IMR-90 (cell line): ENCODE results near the gene TNFRSF17. TPM values are rescaled to one million over a fixed set of nuclear protein-coding genes. Genes with fewer than 3 reads are reported as not detected.
"Not testable (repeated sequence)": the region's sequence is repeated elsewhere in the genome, so short reads cannot be mapped to it uniquely, and the experiment has no call there.

Source experiments
- ATAC-seq: fragments of 200-7000 bp; cut with Tn5 transposase; 2 replicates; pipeline ENCODE4 v1.9.1; 2020; ENCODE audit warnings: low read depth, mild to moderate bottlenecking, moderate library complexity
- BruUV-seq: library from RNA; stranded (reverse); fragments of 400-500 nt; replicated peaks from 2 replicates; lab custom pipeline; 2021; lab: Mats Ljungman, UMichigan
- CTCF ChIA-PET: fragments of 300-600 bp; formaldehyde crosslinking; extraction: SDS; loops from one replicate; lab custom pipeline; 2021; ENCODE audit warnings: antibody characterized with exemption; lab: Yijun Ruan, JAX
- POLR2A ChIA-PET: fragments of 300-600 bp; sonication (Branson Sonifier 250); formaldehyde crosslinking; loops from one replicate; lab custom pipeline; 2022; ENCODE audit warnings: antibody characterized with exemption; ENCODE audit not compliant: unreplicated experiment; lab: Charles Lee
- DNase-seq: peaks from one replicate; pipeline ENCODE4 v3.0.0; 2013
- H2AFZ ChIP-seq: replicated peaks from 2 replicates; pipeline ENCODE3; 2013; ENCODE audit warnings: low read length, mild to moderate bottlenecking; ENCODE audit not compliant: poor library complexity
- H2AK5ac ChIP-seq: 2 replicates; pipeline ENCODE4 v1.6.1; 2013; ENCODE audit warnings: low read depth, low read length, inconsistent platforms
- H2AK9ac ChIP-seq: replicated peaks from 2 replicates; pipeline ENCODE3; 2013; ENCODE audit warnings: mild to moderate bottlenecking, low read depth, low read length, moderate library complexity; ENCODE audit not compliant: poor library complexity
- H2BK120ac ChIP-seq: 2 replicates; pipeline ENCODE4 v1.6.1; 2013; ENCODE audit warnings: low read depth, low read length, inconsistent platforms
- H2BK15ac ChIP-seq: 3 replicates; pipeline ENCODE4 v1.6.1; 2013; ENCODE audit warnings: low read depth, low read length, inconsistent platforms
- H2BK20ac ChIP-seq: 2 replicates; pipeline ENCODE4 v1.6.1; 2013; ENCODE audit warnings: low read depth, mild to moderate bottlenecking, inconsistent platforms, low read length, moderate library complexity
- H2BK5ac ChIP-seq: 2 replicates; pipeline ENCODE4 v1.6.1; 2013; ENCODE audit warnings: mild to moderate bottlenecking, low read depth, low read length, inconsistent platforms; ENCODE audit not compliant: poor library complexity, severe bottlenecking
- H3K14ac ChIP-seq: replicated peaks from 2 replicates; pipeline ENCODE4 v1.6.1; 2013; ENCODE audit warnings: low read depth, low read length, inconsistent platforms
- H3K18ac ChIP-seq: 2 replicates; pipeline ENCODE4 v1.6.1; 2013; ENCODE audit warnings: low read depth, low read length, control low read depth
- H3K23ac ChIP-seq: 2 replicates; pipeline ENCODE4 v1.6.1; 2013; ENCODE audit warnings: low read depth, low read length, inconsistent platforms
- H3K27ac ChIP-seq: 2 replicates; pipeline ENCODE4 v1.5.1; 2013; ENCODE audit warnings: mild to moderate bottlenecking, control low read depth, low read length; ENCODE audit not compliant: insufficient read depth
- H3K27me3 ChIP-seq: 2 replicates; pipeline ENCODE4 v1.6.1; 2013; ENCODE audit warnings: low read length; ENCODE audit not compliant: control insufficient read depth, insufficient read depth
- H3K36me3 ChIP-seq: 2 replicates; pipeline ENCODE4 v1.6.1; 2013; ENCODE audit warnings: low read length, mixed read lengths; ENCODE audit not compliant: control insufficient read depth, insufficient read depth
- H3K4ac ChIP-seq: 2 replicates; pipeline ENCODE4 v1.6.1; 2013; ENCODE audit warnings: low read depth, low read length, inconsistent platforms
- H3K4me1 ChIP-seq: 2 replicates; pipeline ENCODE4 v1.6.1; 2013; ENCODE audit warnings: low read length, mixed read lengths; ENCODE audit not compliant: control insufficient read depth, insufficient read depth
- H3K4me2 ChIP-seq: 2 replicates; pipeline ENCODE4 v1.6.1; 2013; ENCODE audit warnings: low read depth, mild to moderate bottlenecking, control low read depth, low read length, moderate library complexity
- H3K4me3 ChIP-seq: 2 replicates; pipeline ENCODE4 v1.5.1; 2013; ENCODE audit warnings: low read depth, mild to moderate bottlenecking, control low read depth, low read length, moderate library complexity; ENCODE audit not compliant: insufficient read depth
- H3K56ac ChIP-seq: 2 replicates; pipeline ENCODE4 v1.6.1; 2013; ENCODE audit warnings: low read length, inconsistent platforms; ENCODE audit not compliant: insufficient read depth; ENCODE audit errors: extremely low read depth
- H3K79me1 ChIP-seq, 2 experiments: 2 replicates each; pipeline ENCODE4 v1.6.1; 2013; ENCODE audit warnings: low read length in 2 of 2, inconsistent platforms in 1 of 2, low read depth in 1 of 2
- H3K9ac ChIP-seq: 2 replicates; pipeline ENCODE4 v1.6.1; 2013; ENCODE audit warnings: low read depth, low read length, control low read depth
- H3K9me1 ChIP-seq: 2 replicates; pipeline ENCODE4 v1.6.1; 2013; ENCODE audit warnings: low read length, inconsistent platforms; ENCODE audit not compliant: insufficient read depth
- H3K9me3 ChIP-seq: 2 replicates; pipeline ENCODE4 v1.6.1; 2013; ENCODE audit warnings: low read length; ENCODE audit not compliant: control insufficient read depth, insufficient read depth
- H4K20me1 ChIP-seq: 2 replicates; pipeline ENCODE4 v1.6.1; 2013; ENCODE audit warnings: low read length, inconsistent platforms; ENCODE audit not compliant: insufficient read depth
- H4K5ac ChIP-seq: 2 replicates; pipeline ENCODE4 v1.6.1; 2013; ENCODE audit warnings: mild to moderate bottlenecking, low read depth, low read length, control low read depth
- H4K8ac ChIP-seq, 2 experiments: 2 replicates each; pipeline ENCODE4 v1.6.1; 2013; ENCODE audit warnings: low read depth in 2 of 2, low read length in 2 of 2, control low read depth in 1 of 2, inconsistent platforms in 1 of 2
- H4K91ac ChIP-seq: 2 replicates; pipeline ENCODE4 v1.6.1; 2013; ENCODE audit warnings: low read depth, low read length, inconsistent platforms; ENCODE audit not compliant: insufficient read depth
- CHD1 ChIP-seq: IDR thresholded peaks from 2 replicates; pipeline ENCODE4 v1.6.1; 2012; ENCODE audit warnings: low read depth, low read length, improper control_type of control experiment
- ELK1 ChIP-seq: fragments of 150-350 bp; IDR thresholded peaks from 2 replicates; pipeline ENCODE4 v1.6.1; 2016; ENCODE audit warnings: low read depth, mild to moderate bottlenecking, low read length, moderate library complexity, borderline replicate concordance
- MAZ ChIP-seq: IDR thresholded peaks from 2 replicates; pipeline ENCODE4 v1.6.1; 2012; ENCODE audit warnings: low read depth, mild to moderate bottlenecking, low read length, improper control_type of control experiment, moderate library complexity, borderline replicate concordance
- USF2 ChIP-seq: fragments of 150-350 bp; IDR thresholded peaks from 2 replicates; pipeline ENCODE4 v1.6.1; 2017; ENCODE audit warnings: mild to moderate bottlenecking, antibody characterized with exemption, low read length, low read depth
- WGBS, 2 experiments: methylation state at CpG; one replicate each; pipeline versions ENCODE4 v1.1.5 to v1.1.7; 2013; ENCODE audit warnings: missing lambda C conversion rate in 2 of 2; ENCODE audit not compliant: insufficient read length in 1 of 2; ENCODE audit errors: extremely low coverage in 2 of 2; 5-methylcytosine and 5-hydroxymethylcytosine counted together
- dilution Hi-C: fragments of 300-500 bp; cut with HindIII; formaldehyde crosslinking; loops from one replicate; pipeline ENCODE4 v1.14.3; 2018; ENCODE audit warnings: low sequenced_read_pairs; ENCODE audit not compliant: unreplicated experiment
- in situ Hi-C: fragments of 300-500 bp; cut with MboI; formaldehyde crosslinking; loops from 3 replicates; pipeline ENCODE4 v1.14.3; 2019; ENCODE audit warnings: low sequenced_read_pairs, inconsistent platforms, mixed read lengths
- intact Hi-C: fragments of 100-400 bp; cut with micrococcal nuclease; formaldehyde crosslinking; loops from 2 replicates; pipeline ENCODE4 v1.10.0; 2022
- polyA plus RNA-seq, 3 experiments: library from polyadenylated mRNA; depleted of rRNA; stranded (reverse); fragments of >200 nt; gene quantifications; 2 replicates each; pipeline ENCODE4 v1.2.3, GENCODE V29; 2012; ENCODE audit warnings: low replicate concordance in 1 of 3
- total RNA-seq: library from RNA; depleted of rRNA; stranded (reverse); fragments of >200 nt; gene quantifications from 2 replicates; pipeline ENCODE4 v1.2.3, GENCODE V29; 2012

TNFRSF17 gene
- total and polyA plus RNA-seq, 2 of the 4 experiments (the other 2 are of a cell fraction): not detected

GRCh38 chr16:11957591-11958395 is 7.2 kb upstream of the TNFRSF17 start:
- dilution Hi-C loops (no loop called here), intact Hi-C loops (no loop called here), in situ Hi-C loops (no loop called here)
- BruUV-seq: no TSS peak
- peaks cover 5% of the 10 kb centered on the region for H3K4me1 ChIP-seq
- H4K8ac ChIP-seq: peak overlapping the region in 1 of 2 experiments; percentile 77; a peak in 2 of 4 replicates
- no peaks in the 10 kb centered on the region for H3K79me1 ChIP-seq
- H3K4me3 ChIP-seq: no peak overlapping the region
- peak overlapping the region; percentile 86 for H2BK20ac ChIP-seq
- peak overlapping the region; percentile 23; the same call in 1 of the 2 replicates for H3K14ac ChIP-seq
- H3K9me1 ChIP-seq: peaks cover 14% of the 10 kb centered on the region
- peak overlapping the region; percentile 84 for H2AFZ ChIP-seq
- H3K4ac ChIP-seq: peak overlapping the region; percentile 80
- peak overlapping the region; percentile 90 for H2BK120ac ChIP-seq
- ChIA-PET CTCF (no interaction called here), POLR2A (no interaction called here)
- peak overlapping the region; percentile 66 for H4K91ac ChIP-seq
- no peaks in the 10 kb centered on the region for H4K20me1 ChIP-seq
- peak overlapping the region; percentile 52 for H2BK5ac ChIP-seq
- H3K4me2 ChIP-seq: no peak overlapping the region
- no peaks in the 10 kb centered on the region for H3K9me3 ChIP-seq
- H3K18ac ChIP-seq: peak overlapping the region; percentile 34; the same call in 1 of the 2 replicates
- H2BK15ac ChIP-seq: peak overlapping the region; percentile 80; the same call in 1 of the 3 replicates
- H3K36me3 ChIP-seq: no peaks in the 10 kb centered on the region
- H3K23ac ChIP-seq: peak overlapping the region; percentile 56; the same call in 1 of the 2 replicates
- DNase-seq (peak; percentile 13), ATAC-seq (no peak)
- H4K5ac ChIP-seq: no peak overlapping the region
- H3K9ac ChIP-seq: no peak overlapping the region
- peak overlapping the region; percentile 66 for H2AK5ac ChIP-seq
- no peak overlapping the region for H2AK9ac ChIP-seq
- H3K27ac ChIP-seq: peak overlapping the region; percentile 55
- WGBS, 2 experiments: 93% methylated on average over 2 of the region's 10 CpGs; no CpG with 5 or more reads in 1 of the 2 experiments
- TF ChIP-seq ELK1: no peak
- no peak for TF ChIP-seq USF2
- TF ChIP-seq MAZ: no peak
- TF ChIP-seq CHD1: no peak
- H3K27me3 ChIP-seq: no peaks in the 10 kb centered on the region
- no peak overlapping the region for H3K56ac ChIP-seq

GRCh38 chr16:11962457-11962856 is 2.6 kb upstream of the TNFRSF17 start:
- H2AK9ac ChIP-seq, H3K4me3 ChIP-seq, H3K4ac ChIP-seq, H3K36me3 ChIP-seq, H3K9ac ChIP-seq, DNase-seq, dilution Hi-C loops, intact Hi-C loops, H3K18ac ChIP-seq, H3K79me1 ChIP-seq, H3K14ac ChIP-seq, ATAC-seq, H2BK5ac ChIP-seq, H3K23ac ChIP-seq, H4K91ac ChIP-seq, H2BK20ac ChIP-seq, CTCF ChIA-PET, H2AFZ ChIP-seq, H4K5ac ChIP-seq, H4K20me1 ChIP-seq, POLR2A ChIA-PET, H3K4me2 ChIP-seq, H2AK5ac ChIP-seq, H2BK15ac ChIP-seq, H4K8ac ChIP-seq, H3K4me1 ChIP-seq, H3K9me3 ChIP-seq, BruUV-seq, H3K56ac ChIP-seq, H3K27ac ChIP-seq, H3K9me1 ChIP-seq, in situ Hi-C loops, H2BK120ac ChIP-seq, H3K27me3 ChIP-seq: not testable (repeated sequence)
- WGBS, 2 experiments: no CpG with 5 or more reads among the region's 5 CpGs
